PC-9 (cell line): ENCODE measurements around the gene CCBE1.

Experiments used
- CTCF ChIP-seq: fragments of 200-600 bp; sonication (generic); conservative IDR thresholded peaks from 2 replicates; pipeline ENCODE4 v1.6.1; 2017; ENCODE audit warnings: mixed run types, antibody characterized with exemption, mild to moderate bottlenecking, moderate library complexity
- EZH2 ChIP-seq: fragments of 200-600 bp; sonication (generic); IDR thresholded peaks from 2 replicates; pipeline ENCODE4 v1.8.0; 2017; ENCODE audit warnings: antibody characterized with exemption, low read depth

DNA sequence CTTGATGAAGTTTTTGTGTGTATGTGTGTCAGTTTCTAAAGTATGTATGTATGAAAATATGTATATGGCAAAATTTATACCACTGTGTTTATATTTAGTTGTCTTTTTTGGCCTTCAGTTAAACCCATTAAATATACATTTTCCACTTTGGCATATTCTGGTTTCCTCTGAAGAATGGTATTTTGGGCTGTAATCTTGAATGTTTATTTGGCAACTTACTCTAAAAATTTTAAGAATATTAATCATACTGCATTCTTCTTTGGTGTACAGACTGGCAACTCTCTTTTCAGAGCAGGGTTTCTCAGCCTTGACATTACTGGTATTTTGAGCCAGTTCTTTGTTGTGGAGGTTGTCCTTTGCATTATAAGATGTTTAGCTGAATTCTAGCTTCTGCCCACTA, 27.9 kb upstream of the CCBE1 start:
- TF ChIP-seq CTCF (no peak), EZH2 (no peak)
